NCI-H1436 treated with DMSO at 0.1 percent for 48 hours (cell line): ENCODE results near the gene NUMB.

Experiments
- DNase-seq: peaks from one replicate; lab custom pipeline; 2025; lab: John Stamatoyannopoulos, UW

Gene NUMB

GRCh38 chr14:73261075-73261474 lies 197.3 kb downstream of the NUMB start:
- no peak for DNase-seq

- DNase-seq = no peak
Measured at GRCh38 chr14:73260574-73260973, 197.8 kb downstream of the NUMB start.

GRCh38 chr14:73259837-73260236 lies 198.5 kb downstream of the NUMB start:
- no peak for DNase-seq

GRCh38 chr14:73258845-73259611 lies 199.3 kb downstream of the NUMB start:
- no peak for DNase-seq

- DNase-seq = no peak
Measured at GRCh38 chr14:73258076-73258475, 200.3 kb downstream of the NUMB start.

DNA sequence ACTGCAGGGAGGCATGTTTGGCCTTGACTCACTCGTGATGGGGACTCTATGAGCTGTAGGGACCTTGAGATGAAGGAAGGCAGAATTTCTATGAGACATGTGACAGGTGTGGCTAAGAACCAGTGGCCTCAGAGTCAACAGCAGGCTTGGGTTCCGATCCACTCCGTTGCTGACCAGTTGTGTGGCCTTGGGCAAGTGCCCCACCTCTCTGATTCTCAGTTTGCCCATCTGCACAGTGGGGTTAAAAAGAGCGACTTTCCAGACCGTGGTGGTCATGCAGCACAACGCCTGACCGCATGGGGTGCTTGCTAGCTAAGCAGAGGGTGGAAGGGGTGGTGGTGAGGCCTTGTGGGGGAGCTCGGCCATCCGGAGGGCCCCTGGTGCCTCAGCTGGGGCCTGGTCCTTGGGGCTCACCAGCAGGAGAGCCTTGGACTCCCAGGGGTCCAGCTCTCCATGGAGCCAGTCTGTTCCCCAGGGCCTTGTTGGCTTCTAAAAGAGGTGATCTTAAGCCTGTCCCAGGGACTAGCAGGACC lies 202.6 kb downstream of the NUMB start:
- no peak for DNase-seq

DNA sequence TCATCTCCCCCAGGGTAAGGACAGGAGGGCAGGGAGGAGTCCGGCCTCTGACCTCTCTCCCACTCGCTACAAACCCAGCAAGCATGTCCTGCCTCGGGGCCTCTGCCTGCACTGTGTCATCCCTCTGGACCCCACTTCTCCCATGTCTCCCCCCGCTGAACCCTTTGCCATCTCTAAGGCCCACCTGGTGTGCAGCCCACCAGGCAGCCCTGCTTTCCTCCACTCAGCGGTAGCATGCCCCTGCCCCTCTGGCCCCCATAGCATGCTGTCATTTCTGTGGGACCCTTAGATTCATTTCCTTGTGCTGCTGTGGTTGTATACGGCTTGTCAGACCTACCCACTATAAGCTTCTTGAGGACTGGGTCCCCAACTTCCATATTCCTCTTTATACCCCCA lies 203.3 kb downstream of the NUMB start:
- no peak for DNase-seq

DNA sequence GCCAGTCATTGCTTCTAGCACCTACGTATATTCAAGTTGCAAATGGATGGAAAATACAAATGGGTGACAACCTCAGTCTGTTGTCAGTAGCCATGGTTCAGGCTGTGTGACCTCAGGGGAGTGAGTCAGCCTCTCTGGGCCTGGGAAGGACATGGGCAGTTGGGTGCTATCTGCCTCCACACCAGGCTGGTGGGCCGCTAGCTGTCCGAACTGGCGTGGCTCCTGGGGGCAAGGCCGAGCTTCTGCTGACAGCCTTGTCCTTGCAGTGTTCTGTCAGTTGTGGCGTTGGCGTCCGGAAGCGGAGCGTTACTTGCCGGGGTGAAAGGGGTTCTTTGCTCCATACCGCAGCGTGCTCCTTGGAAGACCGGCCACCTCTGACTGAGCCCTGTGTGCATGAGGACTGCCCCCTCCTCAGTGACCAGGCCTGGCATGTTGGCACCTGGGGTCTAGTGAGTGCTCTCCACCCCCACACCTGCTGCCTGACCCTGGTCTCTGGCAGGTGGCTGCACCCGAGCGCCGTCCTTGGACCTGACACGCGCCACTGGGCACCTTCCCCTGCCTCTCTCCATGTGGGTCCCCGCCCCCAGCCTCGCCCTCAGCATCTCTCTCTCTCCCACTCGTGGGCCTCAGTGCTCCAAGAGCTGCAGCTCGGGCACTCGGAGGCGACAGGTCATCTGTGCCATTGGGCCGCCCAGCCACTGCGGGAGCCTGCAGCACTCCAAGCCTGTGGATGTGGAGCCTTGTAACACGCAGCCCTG lies 203.9 kb downstream of the NUMB start:
- DNase-seq = no peak

DNA sequence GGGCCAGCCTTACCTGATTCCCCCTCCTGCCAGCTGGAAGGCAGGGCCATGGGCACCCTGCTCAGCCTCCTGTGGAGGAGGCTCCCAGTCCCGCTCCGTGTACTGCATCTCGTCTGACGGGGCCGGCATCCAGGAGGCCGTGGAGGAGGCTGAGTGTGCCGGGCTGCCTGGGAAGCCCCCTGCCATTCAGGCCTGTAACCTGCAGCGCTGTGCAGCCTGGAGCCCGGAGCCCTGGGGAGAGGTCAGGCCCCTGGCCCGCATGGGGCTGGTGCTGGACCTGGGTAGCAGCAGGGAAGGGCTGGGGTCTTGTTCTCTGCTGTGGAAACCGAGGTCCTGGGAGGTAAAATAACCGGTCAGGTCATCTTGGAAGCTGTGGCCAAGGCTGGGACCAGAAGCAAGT lies 204.6 kb downstream of the NUMB start:
- no peak for DNase-seq

DNA sequence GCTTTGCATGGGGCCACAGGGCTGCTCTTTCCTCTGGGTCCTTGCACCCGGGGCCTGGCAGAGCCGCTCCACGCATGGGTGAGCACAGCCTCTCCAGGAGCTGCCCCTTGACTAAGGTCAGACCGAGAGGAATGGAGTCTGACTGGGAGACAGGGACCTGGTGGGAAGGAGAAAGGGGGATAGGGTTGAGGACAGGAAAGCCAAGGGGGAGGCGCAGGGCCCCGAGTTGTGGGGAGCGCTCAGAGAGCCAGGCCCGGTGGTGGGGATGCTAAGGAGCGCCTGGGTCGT lies 205.1 kb downstream of the NUMB start:
- no peak for DNase-seq

DNA sequence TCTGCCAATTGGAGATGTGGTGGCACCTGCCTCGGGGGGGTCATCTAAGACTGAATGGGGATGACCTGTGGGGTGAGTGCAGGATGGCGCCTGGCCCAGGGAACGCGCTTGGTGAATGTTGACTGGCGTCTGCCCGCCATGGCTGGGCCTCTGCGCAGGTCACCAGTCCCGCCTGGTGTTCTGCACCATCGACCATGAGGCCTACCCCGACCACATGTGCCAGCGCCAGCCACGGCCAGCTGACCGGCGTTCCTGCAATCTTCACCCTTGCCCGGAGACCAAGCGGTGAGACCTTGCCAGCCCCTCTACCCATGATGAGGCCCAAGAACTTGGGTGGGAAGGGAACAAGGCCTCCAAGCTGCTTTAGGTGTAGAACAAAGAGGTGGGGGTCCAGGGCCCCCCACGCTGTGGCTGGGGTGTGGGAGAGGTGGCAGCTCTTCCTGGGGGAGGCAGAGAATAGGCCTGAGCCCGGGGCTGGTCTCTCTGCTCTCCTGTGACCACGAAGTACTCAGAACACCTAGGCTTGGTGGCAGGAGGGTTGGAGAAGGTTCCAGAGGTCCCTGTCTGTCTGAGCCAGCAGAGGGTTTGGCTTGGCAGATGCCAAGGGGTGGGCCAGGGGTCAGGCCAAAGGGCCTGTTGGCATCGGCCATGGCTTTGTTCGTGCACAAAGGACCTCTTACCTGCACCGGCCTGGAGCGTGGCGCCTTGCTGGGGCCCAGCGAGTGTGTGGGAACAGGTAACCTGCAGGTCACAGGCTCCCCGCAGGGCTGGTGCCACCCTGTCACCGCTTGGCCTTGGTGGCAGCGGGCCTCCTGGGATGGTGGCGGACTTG lies 205.6 kb downstream of the NUMB start:
- DNase-seq = no peak

- no peak for DNase-seq
Measured at GRCh38 chr14:73251516-73252215, 206.7 kb downstream of the NUMB start.

- DNase-seq = peak; percentile 12
Measured at GRCh38 chr14:73250781-73251500, 207.4 kb downstream of the NUMB start.

DNA sequence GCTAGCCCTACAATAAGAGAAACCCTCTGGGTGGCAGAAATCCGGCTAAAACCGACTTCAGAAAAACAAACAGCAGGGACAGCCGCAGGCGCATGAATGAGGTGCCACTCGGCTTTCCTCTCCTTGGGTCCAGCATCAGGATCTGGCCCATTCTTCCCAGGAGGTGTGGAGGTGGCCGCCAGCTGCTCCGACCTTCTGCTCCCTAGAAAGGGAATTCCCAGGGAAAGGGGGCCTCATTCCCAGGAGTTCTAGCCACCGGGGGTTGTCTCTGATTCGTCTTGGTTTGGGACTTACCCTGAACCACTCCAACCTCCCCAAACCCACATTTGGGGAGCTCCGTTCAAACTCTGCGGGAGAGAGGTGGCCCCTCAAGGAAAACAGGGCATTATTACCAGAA lies 208.0 kb downstream of the NUMB start:
- no peak for DNase-seq

DNA sequence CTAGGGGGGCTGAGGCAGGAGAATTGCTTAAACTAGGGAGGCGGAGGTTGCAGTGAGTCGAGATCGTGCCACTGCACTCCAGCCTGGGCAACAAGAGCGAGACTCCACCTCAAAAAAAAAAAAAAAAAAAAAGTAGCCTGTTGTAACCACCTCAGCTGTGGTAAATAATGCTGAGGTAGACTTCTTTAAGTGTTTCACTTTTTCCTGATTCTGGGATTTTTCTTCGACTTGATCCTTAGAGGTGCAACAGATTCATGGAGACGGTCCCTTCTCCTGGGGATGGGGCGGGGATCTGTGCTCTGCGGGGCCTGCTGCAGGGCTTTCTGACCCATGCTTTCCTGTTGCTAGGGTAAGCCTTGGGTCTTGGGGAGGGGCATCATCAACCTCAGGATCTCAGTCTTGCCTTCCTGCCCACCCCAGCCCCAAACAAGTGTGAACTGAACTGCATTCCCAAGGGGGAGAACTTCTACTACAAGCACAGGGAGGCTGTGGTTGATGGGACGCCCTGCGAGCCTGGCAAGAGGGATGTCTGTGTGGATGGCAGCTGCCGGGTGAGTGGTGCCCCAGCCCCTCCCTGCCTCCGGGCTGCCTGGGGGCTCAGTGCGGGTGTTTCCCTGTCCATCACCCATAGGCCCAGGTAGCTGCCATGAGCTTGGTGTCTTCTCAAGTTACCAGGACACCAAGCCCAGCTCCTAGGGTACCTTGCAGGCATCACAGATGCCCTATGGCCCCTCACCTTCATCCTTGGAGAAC lies 208.6 kb downstream of the NUMB start:
- DNase-seq = no peak

GRCh38 chr14:73249108-73249507 lies 209.2 kb downstream of the NUMB start:
- no peak for DNase-seq

GRCh38 chr14:73248108-73248868 lies 210.1 kb downstream of the NUMB start:
- DNase-seq = no peak

GRCh38 chr14:73246387-73247150 lies 211.8 kb downstream of the NUMB start:
- DNase-seq = no peak
